Glomerular endothelial cell (primary cell): ENCODE measurements around the gene FLOT2. TPM values are rescaled to one million over a fixed set of nuclear protein-coding genes. Genes with fewer than 3 reads are reported as not detected.
"Not testable (repeated sequence)": the region's sequence is repeated elsewhere in the genome, so short reads cannot be mapped to it uniquely, and the experiment has no call there.

Experiments used
- DNase-seq: peaks from one replicate; pipeline ENCODE4 v3.0.0-alpha.2; 2011; ENCODE audit warnings: low read depth, low spot score; ENCODE audit errors: extremely low read depth
- total RNA-seq: library from RNA; depleted of rRNA; stranded (reverse); fragments of >200 nt; gene quantifications from 2 replicates; pipeline ENCODE4 v1.2.3, GENCODE V29; 2015

The FLOT2 gene
- total RNA-seq, 1 donor from 2014 or later = 124 TPM

DNA sequence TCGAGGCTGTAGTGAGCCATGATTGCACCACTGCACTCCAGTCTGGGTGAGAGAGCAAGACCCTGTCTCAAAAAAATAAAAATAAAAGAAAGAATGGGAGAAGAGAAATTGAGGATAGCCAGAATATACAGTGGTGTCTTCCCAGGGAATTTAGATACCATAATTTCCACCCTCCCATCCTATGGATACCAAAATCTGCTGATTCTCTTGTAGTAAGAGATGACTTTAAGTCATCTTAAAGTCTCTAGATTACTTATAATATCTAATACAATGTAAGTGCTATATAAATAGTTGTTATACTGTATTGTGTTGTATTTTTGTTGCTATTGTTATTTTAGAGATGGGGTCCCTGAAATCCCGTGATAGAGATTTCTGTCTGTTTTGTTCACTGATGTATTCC lies 44.2 kb downstream of the FLOT2 start:
- DNase-seq = no peak

DNA sequence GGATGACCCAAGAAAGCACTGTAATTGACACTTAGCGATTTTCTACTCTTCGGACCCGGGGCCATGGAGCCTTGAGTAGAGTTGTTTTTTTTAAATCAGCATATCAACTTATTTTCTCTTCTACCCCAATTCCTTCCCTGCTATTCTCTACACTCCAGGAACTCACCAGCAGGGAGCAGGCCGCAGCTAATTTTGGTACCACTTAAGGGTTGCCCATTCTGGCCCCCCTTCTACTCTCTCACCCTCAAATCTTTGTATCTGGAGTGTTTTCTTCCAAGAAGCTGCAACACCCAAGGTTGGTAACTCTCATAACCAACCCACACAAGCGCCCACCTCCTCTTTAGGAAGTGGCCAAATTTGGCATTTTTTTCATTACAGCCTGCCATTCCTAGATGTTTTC lies 48.3 kb downstream of the FLOT2 start:
- DNase-seq = no peak

DNA sequence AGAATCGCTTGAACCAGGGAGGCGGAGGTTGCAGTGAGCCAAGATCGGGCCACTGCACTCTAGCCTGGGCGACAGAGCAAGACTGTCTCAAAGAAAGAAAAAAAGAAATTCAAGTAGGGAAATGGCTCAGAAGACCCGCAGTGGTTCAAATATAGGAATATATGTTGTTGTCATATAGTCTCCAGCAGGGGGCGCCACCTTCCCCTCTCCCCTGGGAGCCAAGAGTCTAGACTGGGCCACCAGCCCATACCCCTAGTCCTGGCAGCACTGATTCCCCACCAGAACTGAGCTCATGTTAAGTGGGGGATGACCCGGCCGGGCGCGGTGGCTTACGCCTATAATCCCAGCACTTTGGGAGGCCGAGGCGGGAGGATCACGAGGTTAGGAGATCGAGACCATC lies 48.9 kb downstream of the FLOT2 start:
- not testable (repeated sequence) for DNase-seq

DNA sequence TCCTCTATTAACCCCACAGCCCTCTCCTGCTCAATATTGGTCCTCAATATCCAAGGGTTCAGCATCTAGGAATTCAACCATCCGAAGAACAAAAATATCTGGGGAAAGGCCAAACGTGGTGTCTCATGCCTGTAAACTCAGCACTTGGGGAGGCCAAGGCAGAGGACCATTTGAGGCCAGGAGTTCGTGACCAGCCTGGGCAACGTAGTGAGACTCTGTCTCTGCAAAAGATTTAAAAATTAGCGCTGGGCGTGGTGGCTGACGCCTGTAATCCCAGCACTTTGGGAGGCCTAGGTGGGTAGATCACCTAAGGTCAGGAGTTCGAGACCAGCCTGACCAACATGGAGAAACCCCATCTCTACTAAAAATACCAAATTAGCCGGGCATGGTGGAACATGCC lies 50.8 kb downstream of the FLOT2 start:
- DNase-seq = not testable (repeated sequence)

DNA sequence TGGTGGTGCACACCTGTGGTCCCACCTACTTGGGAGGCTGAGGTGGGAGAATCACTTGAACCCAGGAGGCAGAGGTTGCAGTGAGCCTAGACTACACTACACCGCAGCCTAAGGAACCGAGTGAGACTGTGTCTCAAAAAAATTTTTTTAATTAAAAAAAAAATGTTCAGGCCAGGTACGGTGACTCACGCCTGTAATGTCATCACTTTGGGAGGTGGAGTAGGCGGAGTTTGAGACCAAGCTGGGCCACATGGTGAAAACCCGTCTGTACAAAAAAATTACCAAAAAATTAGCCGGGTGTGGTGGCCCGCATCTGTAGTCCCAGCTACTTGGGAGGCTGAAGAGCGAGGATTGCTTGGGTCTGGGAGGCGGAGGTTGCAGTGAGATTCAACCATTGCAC lies 51.3 kb downstream of the FLOT2 start:
- no peak for DNase-seq

DNA sequence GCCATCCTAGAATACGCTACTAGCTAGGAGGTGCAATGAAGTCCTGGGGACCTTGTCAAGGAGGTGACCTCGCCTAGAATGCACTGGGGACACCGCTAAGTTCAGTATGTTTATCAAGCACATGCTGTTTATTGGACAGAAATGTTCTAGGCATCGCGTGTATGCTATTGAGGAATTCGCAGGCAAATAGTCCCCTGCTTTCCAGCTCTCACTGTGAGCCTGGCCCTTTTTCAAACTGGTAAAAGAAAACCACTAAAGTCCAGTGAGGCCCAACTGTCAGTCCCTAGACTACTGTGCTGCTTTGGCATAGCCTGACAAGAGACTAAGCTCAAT lies 53.8 kb downstream of the FLOT2 start:
- DNase-seq = no peak

DNA sequence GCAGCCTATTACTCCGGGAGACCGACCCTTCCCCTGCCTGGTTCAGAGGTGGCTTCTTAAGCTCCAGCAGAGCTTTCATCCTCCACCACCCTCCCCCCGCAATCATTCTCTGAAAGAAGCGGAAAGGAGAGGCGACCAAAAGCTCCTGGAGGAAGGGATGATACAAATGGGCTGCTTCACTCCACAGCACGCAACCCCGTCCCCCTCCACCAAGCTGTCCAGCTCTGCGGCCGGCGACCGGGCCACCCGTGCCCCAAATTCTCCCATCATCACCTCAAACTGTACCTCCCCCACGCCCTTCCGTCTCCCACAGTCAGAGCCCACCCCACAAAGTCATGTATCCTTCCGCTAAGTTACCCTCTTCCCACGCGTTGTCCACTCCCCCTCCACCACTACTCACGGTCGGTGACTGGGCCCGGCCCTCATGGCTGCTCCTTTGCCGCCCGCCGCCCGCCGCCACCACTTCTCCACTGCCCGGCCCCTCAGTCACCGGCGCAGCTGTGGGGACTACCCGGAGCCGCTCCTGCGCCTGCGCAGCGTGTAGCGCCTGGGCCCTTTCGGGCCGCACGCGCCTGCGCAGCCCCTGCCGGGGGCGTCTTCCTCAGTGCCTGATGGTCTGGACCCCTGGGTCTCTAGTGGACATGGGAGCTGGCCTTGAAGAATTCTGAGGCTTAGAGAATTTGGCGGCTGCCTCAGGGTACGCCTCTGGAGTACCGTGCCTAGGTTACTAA lies 55.1 kb downstream of the FLOT2 start, which contains the start of gene FAM222B:
Gene FAM222B (minus strand): TSS at position 509 of the 731 bp plus-strand sequence. CDS start 76,123 bp downstream, outside the sequence.
- no peak for DNase-seq

DNA sequence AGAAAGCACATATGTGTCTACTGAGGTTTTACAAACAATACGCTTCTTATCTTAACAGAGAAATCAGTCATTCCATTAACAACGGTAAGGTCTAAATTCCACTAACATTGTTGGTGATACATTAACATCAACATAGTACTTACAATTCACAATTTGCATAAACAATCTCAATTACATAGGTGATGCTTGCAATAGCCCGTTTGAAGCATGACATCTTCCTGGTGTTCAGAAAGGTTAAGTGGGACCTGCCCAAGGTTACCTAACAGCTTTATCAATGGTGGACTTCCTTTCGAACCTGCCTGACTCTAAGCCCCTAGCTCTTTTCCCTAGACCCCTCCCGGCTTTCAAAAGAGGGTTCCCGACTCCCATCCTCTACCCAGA lies 55.6 kb downstream of the FLOT2 start:
- DNase-seq = no peak

DNA sequence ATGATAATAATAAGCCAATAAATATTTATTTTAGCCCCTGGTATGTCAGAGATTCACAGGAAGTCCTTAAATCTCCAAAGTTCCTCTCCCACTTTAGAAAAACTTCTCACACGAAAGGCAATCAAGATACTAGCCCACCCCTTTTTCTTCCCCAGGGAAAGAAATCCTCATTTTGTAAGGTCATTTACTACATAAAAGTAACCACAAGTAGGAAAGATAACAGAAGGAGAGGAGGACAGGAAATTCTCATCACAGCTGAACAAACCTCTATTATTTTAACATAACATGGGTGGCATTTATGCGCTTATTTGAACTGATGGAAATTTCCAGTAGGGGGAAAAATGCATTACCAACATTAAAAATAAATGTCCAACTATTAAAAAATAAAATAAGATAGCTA lies 58.3 kb downstream of the FLOT2 start:
- DNase-seq = no peak

DNA sequence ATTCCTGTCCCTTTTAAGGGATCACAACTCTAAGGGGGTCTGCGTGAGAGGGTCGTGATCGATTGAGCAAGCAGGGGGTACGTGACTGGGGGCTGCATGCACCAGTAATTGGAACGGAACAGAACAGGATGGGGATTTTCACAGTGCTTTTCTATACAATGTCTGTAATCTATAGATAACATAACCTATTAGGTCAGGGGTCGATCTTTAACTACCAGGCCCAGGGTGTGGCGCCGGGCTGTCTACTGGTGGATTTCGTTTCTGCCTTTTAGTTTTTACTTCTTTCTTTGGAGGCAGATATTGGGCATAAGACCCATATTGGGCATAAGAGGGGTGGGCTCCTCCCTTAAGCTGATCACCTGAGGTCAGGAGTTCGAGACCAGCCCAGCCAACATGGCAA lies 61.0 kb downstream of the FLOT2 start:
- not testable (repeated sequence) for DNase-seq

DNA sequence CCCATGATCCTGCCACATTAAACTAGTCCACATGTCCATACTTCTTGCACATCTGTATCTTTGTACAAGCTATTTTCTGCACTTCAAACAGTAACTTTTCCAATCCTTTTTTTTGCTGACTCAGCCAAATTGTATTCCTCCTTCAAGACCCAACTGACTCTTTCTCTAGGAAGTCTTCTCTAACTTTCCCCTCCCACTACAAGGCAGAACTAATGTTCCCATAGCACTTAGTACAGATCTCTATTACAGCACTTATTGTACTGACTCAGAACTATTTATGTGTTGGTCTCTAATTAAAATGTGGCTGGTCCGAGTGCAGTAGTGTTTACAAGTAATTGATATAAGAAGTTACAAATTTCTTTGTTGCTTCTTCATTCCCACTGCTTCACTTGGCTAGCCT lies 63.1 kb downstream of the FLOT2 start:
- no peak for DNase-seq

Other genes starting within 250 kb of the FLOT2 start
- 54.4 and 58.6 TPM in 2 replicates for gene SDF2, start 235.8 kb downstream of the FLOT2 start, total RNA-seq
- 49.1 and 65.2 TPM in 2 replicates for gene SUPT6H, start 235.5 kb downstream of the FLOT2 start, total RNA-seq
- 0.23 TPM in 1 of 2 replicates, not detected in the other for gene PROCA1, start 185.8 kb downstream of the FLOT2 start, total RNA-seq
- 80.6 and 99.5 TPM in 2 replicates for gene RAB34, start 179.9 kb downstream of the FLOT2 start, total RNA-seq
- gene RPL23A, start 177.7 kb downstream of the FLOT2 start, total RNA-seq = 328 and 663 TPM in 2 replicates
- gene TLCD1, start 171.5 kb downstream of the FLOT2 start, total RNA-seq = 2.8 and 3.4 TPM in 2 replicates
- gene NEK8, start 168.9 kb downstream of the FLOT2 start, total RNA-seq = 2.8 and 5.4 TPM in 2 replicates
- gene TRAF4, start 153.7 kb downstream of the FLOT2 start, total RNA-seq = 38.8 and 42.8 TPM in 2 replicates
- 39.8 and 42.0 TPM in 2 replicates for gene FAM222B, start 54.9 kb downstream of the FLOT2 start, total RNA-seq
- gene ERAL1, start 42.7 kb downstream of the FLOT2 start, total RNA-seq = 42.0 and 49.2 TPM in 2 replicates
- 5.3 and 5.5 TPM in 2 replicates for gene DHRS13, start 5.3 kb upstream of the FLOT2 start, total RNA-seq
- 27.4 and 39.8 TPM in 2 replicates for gene PHF12, start 53.8 kb upstream of the FLOT2 start, total RNA-seq
- gene SEZ6, start 108.3 kb upstream of the FLOT2 start, total RNA-seq = not detected in 2 replicates
- 1.5 TPM in 1 of 2 replicates, not detected in the other for gene PIPOX, start 145.4 kb upstream of the FLOT2 start, total RNA-seq